Common myeloid progenitor, CD34-positive (primary cell): ENCODE results near the gene TMEM18.

Experiments used
- CTCF ChIA-PET: fragments of 350-600 bp; sonication (Branson Sonifier 250); formaldehyde crosslinking; loops from one replicate; lab custom pipeline; 2021; ENCODE audit warnings: antibody characterized with exemption; lab: Charles Lee
- POLR2A ChIA-PET: fragments of 350-600 bp; sonication (Branson Sonifier 250); formaldehyde crosslinking; loops from one replicate; lab custom pipeline; 2021; ENCODE audit warnings: antibody characterized with exemption; lab: Charles Lee
- DNase-seq, 3 donors: peaks; one replicate each; pipeline versions ENCODE4 v3.0.0 to v3.0.0-alpha.2; 2013
- H3K27ac ChIP-seq, 2 experiments: 1 replicate in 1 of 2; 2 replicates in 1 of 2; pipeline ENCODE4 v1.7.0; 2013; ENCODE audit warnings: inconsistent platforms in 2 of 2, low read length in 2 of 2, mild to moderate bottlenecking in 2 of 2, low read depth in 1 of 2, moderate library complexity in 1 of 2; ENCODE audit not compliant: severe bottlenecking in 2 of 2, insufficient read depth in 1 of 2, poor library complexity in 1 of 2
- H3K27me3 ChIP-seq, 5 experiments: replicated peaks in 2 of 5; 1 replicate in 3 of 5; 2 replicates in 2 of 5; pipeline versions ENCODE4 v1.6.1 to v1.7.0; 2013; ENCODE audit warnings: low read length in 4 of 5, mild to moderate bottlenecking in 2 of 5, moderate library complexity in 2 of 5, inconsistent platforms in 1 of 5; ENCODE audit not compliant: insufficient read depth in 5 of 5, control insufficient read depth in 4 of 5
- H3K36me3 ChIP-seq, 4 experiments: 1 replicate in 2 of 4; 2 replicates in 2 of 4; pipeline versions ENCODE4 v1.6.1 to v1.7.0; 2013; ENCODE audit warnings: low read length in 3 of 4, control low read depth in 1 of 4, mild to moderate bottlenecking in 1 of 4; ENCODE audit not compliant: control insufficient read depth in 4 of 4, insufficient read depth in 4 of 4
- H3K4me1 ChIP-seq, 4 experiments: 1 replicate in 3 of 4; 2 replicates in 1 of 4; pipeline versions ENCODE4 v1.6.1 to v1.7.1; 2013; ENCODE audit warnings: low read length in 3 of 4, mild to moderate bottlenecking in 3 of 4, control low read depth in 1 of 4, inconsistent platforms in 1 of 4, moderate library complexity in 1 of 4; ENCODE audit not compliant: control insufficient read depth in 4 of 4, insufficient read depth in 4 of 4; ENCODE audit errors: control extremely low read depth in 1 of 4
- H3K4me3 ChIP-seq, 7 experiments: 1 replicate in 4 of 7; 2 replicates in 3 of 7; pipeline versions ENCODE4 v1.5.1 to v1.7.0; 2013; ENCODE audit warnings: mild to moderate bottlenecking in 7 of 7, low read length in 6 of 7, moderate library complexity in 6 of 7, inconsistent platforms in 2 of 7, low read depth in 2 of 7, control low read depth in 1 of 7; ENCODE audit not compliant: insufficient read depth in 4 of 7, control insufficient read depth in 1 of 7; ENCODE audit errors: extremely low read depth in 1 of 7
- H3K9me3 ChIP-seq, 5 experiments: 1 replicate in 4 of 5; 2 replicates in 1 of 5; pipeline versions ENCODE4 v1.6.1 to v1.7.1; 2013; ENCODE audit warnings: low read length in 4 of 5, mild to moderate bottlenecking in 2 of 5, inconsistent platforms in 1 of 5, low read depth in 1 of 5, moderate library complexity in 1 of 5; ENCODE audit not compliant: control insufficient read depth in 4 of 5, insufficient read depth in 2 of 5; ENCODE audit errors: control extremely low read depth in 1 of 5
- WGBS: methylation state at CpG from one replicate; pipeline ENCODE4 v1.1.5; 2013; ENCODE audit not compliant: insufficient coverage; 5-methylcytosine and 5-hydroxymethylcytosine counted together

TMEM18 gene

GRCh38 chr2:693606-694005 lies 16.4 kb upstream of the TMEM18 start:
- peaks cover 0 to 11% (median 0%) of the 10 kb centered on the region in 5 experiments for H3K27me3 ChIP-seq
- H3K9me3 ChIP-seq: no peaks in the 10 kb centered on the region
- ChIA-PET CTCF (no interaction called here), POLR2A (no interaction called here)
- H3K36me3 ChIP-seq: no peaks in the 10 kb centered on the region
- 88% methylated on average over 6 of the region's 7 CpGs for WGBS
- H3K4me1 ChIP-seq: no peaks in the 10 kb centered on the region
- H3K27ac ChIP-seq: no peak overlapping the region
- DNase-seq: no peak
- H3K4me3 ChIP-seq: no peak overlapping the region

- 92% methylated on average over 8 of the region's 8 CpGs for WGBS
- Histone ChIP-seq H3K27ac (no peak overlapping the region), H3K4me3 (no peak overlapping the region), H3K36me3 (no peaks in the 10 kb centered on the region), H3K27me3 (peaks cover 0 to 11% (median 0%) of the 10 kb centered on the region in 5 experiments), H3K4me1 (no peaks in the 10 kb centered on the region), H3K9me3 (no peaks in the 10 kb centered on the region)
- no peak for DNase-seq
- POLR2A ChIA-PET: no interaction called here
- CTCF ChIA-PET: no interaction called here
Observed at GRCh38 chr2:692767-693166, 15.6 kb upstream of the TMEM18 start.

GRCh38 chr2:691821-692761 lies 14.9 kb upstream of the TMEM18 start:
- no peak for DNase-seq
- Histone ChIP-seq H3K27me3 (peaks cover 0 to 11% (median 0%) of the 10 kb centered on the region in 5 experiments), H3K36me3 (no peaks in the 10 kb centered on the region), H3K27ac (no peak overlapping the region), H3K4me1 (no peaks in the 10 kb centered on the region), H3K9me3 (no peaks in the 10 kb centered on the region), H3K4me3 (no peak overlapping the region)
- 97% methylated on average over 31 of the region's 35 CpGs for WGBS
- CTCF ChIA-PET: no interaction called here
- POLR2A ChIA-PET: no interaction called here

- Histone ChIP-seq H3K27ac (no peak overlapping the region), H3K9me3 (peaks cover 0 to 11% (median 5%) of the 10 kb centered on the region in 5 experiments), H3K27me3 (peaks cover 0 to 10% (median 0%) of the 10 kb centered on the region in 5 experiments), H3K36me3 (no peaks in the 10 kb centered on the region), H3K4me3 (no peak overlapping the region), H3K4me1 (no peaks in the 10 kb centered on the region)
- 90% methylated on average over 6 of the region's 10 CpGs for WGBS
- CTCF ChIA-PET: interaction anchor here (1.1 kb wide), 1 partner anchor 24 kb away, joined by 3 read pairs; no protein-coding TSS in a partner anchor
- POLR2A ChIA-PET: no interaction called here
- DNase-seq: no peak
Observed at GRCh38 chr2:690799-691198, 13.6 kb upstream of the TMEM18 start.

- 94% methylated on average over 13 of the region's 19 CpGs for WGBS
- POLR2A ChIA-PET: no interaction called here
Observed at GRCh38 chr2:689877-690510, 12.8 kb upstream of the TMEM18 start.

GRCh38 chr2:689237-689636 lies 12.0 kb upstream of the TMEM18 start:
- POLR2A ChIA-PET: no interaction called here
- Histone ChIP-seq H3K27me3 (peaks cover 0 to 5% (median 0%) of the 10 kb centered on the region in 5 experiments), H3K9me3 (peaks cover 0 to 24% (median 14%) of the 10 kb centered on the region in 5 experiments), H3K36me3 (no peaks in the 10 kb centered on the region), H3K4me3 (no peak overlapping the region), H3K4me1 (no peaks in the 10 kb centered on the region), H3K27ac (no peak overlapping the region)
- 100% methylated on average over 2 of the region's 5 CpGs for WGBS
- CTCF ChIA-PET: interaction anchor here (0.6 to 0.7 kb wide), 2 partner anchors 9 to 65 kb away, joined by 4 read pairs; no protein-coding TSS in a partner anchor
- no peak for DNase-seq

More at GRCh38 chr2:689877-690510, 12.8 kb upstream of the TMEM18 start:
- Histone ChIP-seq H3K4me3 (no peak overlapping the region), H3K36me3 (no peaks in the 10 kb centered on the region), H3K27me3 (peaks cover 0 to 6% (median 0%) of the 10 kb centered on the region in 5 experiments), H3K27ac (no peak overlapping the region), H3K9me3 (peaks cover 0 to 17% (median 10%) of the 10 kb centered on the region in 5 experiments), H3K4me1 (no peaks in the 10 kb centered on the region)
- CTCF ChIA-PET: interaction anchor here (0.6 to 1.1 kb wide), 3 partner anchors 10 to 66 kb away, joined by 3 to 4 read pairs (median 4); no protein-coding TSS in a partner anchor
- DNase-seq: no peak
